IPS-18c (cell line): ENCODE results near the gene OR5A2.
"Not testable (repeated sequence)": the region's sequence is repeated elsewhere in the genome, so short reads cannot be mapped to it uniquely, and the experiment has no call there.

Source experiments
- H3K4me3 ChIP-seq: 2 replicates; pipeline ENCODE4 v1.7.0; 2013; ENCODE audit warnings: low read depth, mild to moderate bottlenecking, low read length, moderate library complexity; ENCODE audit not compliant: insufficient read depth
- H3K9me3 ChIP-seq: one replicate; pipeline ENCODE4 v1.6.1; 2013; ENCODE audit warnings: mild to moderate bottlenecking, low read length, moderate library complexity; ENCODE audit not compliant: control insufficient read depth, insufficient read depth

OR5A2 gene

GRCh38 chr11:59413646-59414045 lies 12.6 kb downstream of the OR5A2 start:
- H3K4me3 ChIP-seq: no peak overlapping the region
- peaks cover 9% of the 10 kb centered on the region for H3K9me3 ChIP-seq

GRCh38 chr11:59403546-59403945 lies 22.7 kb downstream of the OR5A2 start:
- Histone ChIP-seq H3K4me3 (no peak overlapping the region), H3K9me3 (peaks cover 4% of the 10 kb centered on the region)

GRCh38 chr11:59401262-59401552 lies 25.0 kb downstream of the OR5A2 start:
- Histone ChIP-seq H3K4me3 (no peak overlapping the region), H3K9me3 (peaks cover 4% of the 10 kb centered on the region)

GRCh38 chr11:59400461-59401261 lies 25.6 kb downstream of the OR5A2 start:
- Histone ChIP-seq H3K9me3 (peaks cover 4% of the 10 kb centered on the region), H3K4me3 (no peak overlapping the region)

GRCh38 chr11:59394186-59394585 lies 32.0 kb downstream of the OR5A2 start:
- H3K4me3 ChIP-seq: no peak overlapping the region

GRCh38 chr11:59380263-59381059 lies 45.8 kb downstream of the OR5A2 start:
- Histone ChIP-seq H3K4me3 (no peak overlapping the region), H3K9me3 (no peaks in the 10 kb centered on the region)

More at GRCh38 chr11:59394186-59394585, 32.0 kb downstream of the OR5A2 start:
- peaks cover 2% of the 10 kb centered on the region for H3K9me3 ChIP-seq

GRCh38 chr11:59372324-59372723 lies 53.9 kb downstream of the OR5A2 start:
- H3K9me3 ChIP-seq: not testable (repeated sequence)

GRCh38 chr11:59368238-59369022 lies 57.8 kb downstream of the OR5A2 start:
- H3K4me3 ChIP-seq: no peak overlapping the region
- peaks cover 2% of the 10 kb centered on the region for H3K9me3 ChIP-seq

More at GRCh38 chr11:59372324-59372723, 53.9 kb downstream of the OR5A2 start:
- not testable (repeated sequence) for H3K4me3 ChIP-seq
